ENCODE data around the gene CORO2A.
"Not testable (repeated sequence)": the region's sequence is repeated elsewhere in the genome, so short reads cannot be mapped to it uniquely, and the experiment has no call there.

The CORO2A gene

GRCh38 chr9:98135558-98135934 is 56.9 kb downstream of the CORO2A start:
- DNase-seq = no peak

GRCh38 chr9:98134702-98135557 is 57.5 kb downstream of the CORO2A start:
- no peak for DNase-seq

GRCh38 chr9:98132806-98133631 is 59.4 kb downstream of the CORO2A start:
- DNase-seq = no peak

GRCh38 chr9:98132158-98132557 is 60.3 kb downstream of the CORO2A start:
- no peak for DNase-seq

GRCh38 chr9:98130576-98131228 is 61.7 kb downstream of the CORO2A start:
- no peak for DNase-seq

- DNase-seq = not testable (repeated sequence)
These were observed 62.4 kb downstream of the CORO2A start for GRCh38 chr9:98130060-98130459.

GRCh38 chr9:98129451-98129881 is 63.0 kb downstream of the CORO2A start:
- no peak for DNase-seq

GRCh38 chr9:98128316-98128715 is 64.1 kb downstream of the CORO2A start:
- DNase-seq = no peak

- DNase-seq = no peak
These were observed 65.2 kb downstream of the CORO2A start for GRCh38 chr9:98127226-98127625.

- DNase-seq = no peak
These were observed 67.6 kb downstream of the CORO2A start for GRCh38 chr9:98124637-98125426.

- DNase-seq = not testable (repeated sequence)
These were observed 68.3 kb downstream of the CORO2A start for GRCh38 chr9:98124091-98124490.

GRCh38 chr9:98121058-98121457 is 71.4 kb downstream of the CORO2A start:
- DNase-seq = no peak

- DNase-seq = no peak
These were observed 72.0 kb downstream of the CORO2A start for GRCh38 chr9:98120476-98120875.

- DNase-seq = peak in 3 of 4 experiments; percentile 32 to 42 (median 35)
These were observed 73.5 kb downstream of the CORO2A start, which contains the start of gene TRIM14 for GRCh38 chr9:98118640-98119601. TRIM14 (minus strand) TSS chr9:98119222; CDS start chr9:98119188, 34 bp downstream.

GRCh38 chr9:98117984-98118639 is 74.3 kb downstream of the CORO2A start:
- DNase-seq = peak in 1 of 4 experiments; percentile 17

GRCh38 chr9:98117097-98117496 is 75.3 kb downstream of the CORO2A start:
- not testable (repeated sequence) for DNase-seq

- DNase-seq = no peak
These were observed 83.4 kb downstream of the CORO2A start for GRCh38 chr9:98109052-98109451.

- DNase-seq = peak in 1 of 4 experiments; percentile 7
These were observed 83.9 kb downstream of the CORO2A start for GRCh38 chr9:98108531-98109031.

- DNase-seq = no peak
These were observed 84.5 kb downstream of the CORO2A start for GRCh38 chr9:98107926-98108325.

GRCh38 chr9:98105006-98105405 is 87.4 kb downstream of the CORO2A start:
- no peak for DNase-seq

Measured in activated naive CD4-positive, alpha-beta T cell (primary cell).